Kidney (tissue), 14 donors: Measurements from ENCODE around the gene TECPR1. TPM values are rescaled to one million over a fixed set of nuclear protein-coding genes. Genes with fewer than 3 reads are reported as not detected.

ENCODE experiments used
- DNase-seq, 5 donors: peaks; one replicate each; pipeline ENCODE4 v3.0.0-alpha.2; 2013 to 2020
- FAIRE-seq: peaks from 2 replicates; lab custom pipeline; 2012; peaks lifted over from hg19 to GRCh38; lab: Jason Lieb, UNC
- H3K27ac ChIP-seq, 2 donors: one replicate each; pipeline ENCODE4 v1.7.0; 2013; ENCODE audit warnings: low read depth in 2 of 2, low read length in 2 of 2, inconsistent platforms in 1 of 2
- H3K27me3 ChIP-seq: one replicate; pipeline ENCODE4 v1.7.1; 2013; ENCODE audit warnings: low read length, inconsistent platforms; ENCODE audit not compliant: control insufficient read depth, insufficient read depth
- H3K36me3 ChIP-seq, 3 donors: one replicate each; pipeline versions ENCODE4 v1.7.0 to v1.7.1; 2013; ENCODE audit warnings: low read length in 3 of 3, control low read depth in 1 of 3, inconsistent platforms in 1 of 3; ENCODE audit not compliant: insufficient read depth in 3 of 3, control insufficient read depth in 2 of 3
- H3K4me1 ChIP-seq, 3 donors: one replicate each; pipeline versions ENCODE4 v1.7.0 to v1.7.1; 2013; ENCODE audit warnings: low read length in 3 of 3, inconsistent platforms in 1 of 3, low read depth in 1 of 3; ENCODE audit not compliant: control insufficient read depth in 2 of 3, insufficient read depth in 2 of 3
- H3K4me3 ChIP-seq, 3 donors: one replicate each; pipeline versions ENCODE4 v1.7.0 to v1.8.1; 2013; ENCODE audit warnings: low read length in 3 of 3, control low read depth in 1 of 3, inconsistent platforms in 1 of 3
- H3K9ac ChIP-seq, 3 donors: one replicate each; pipeline versions ENCODE4 v1.7.0 to v1.7.1; 2013; ENCODE audit warnings: low read length in 3 of 3, control low read depth in 1 of 3, inconsistent platforms in 1 of 3
- H3K9me3 ChIP-seq, 3 donors: one replicate each; pipeline versions ENCODE4 v1.7.0 to v1.7.1; 2013; ENCODE audit warnings: low read length in 3 of 3, control low read depth in 1 of 3, inconsistent platforms in 1 of 3; ENCODE audit not compliant: control insufficient read depth in 2 of 3, insufficient read depth in 1 of 3
- CTCF ChIP-seq: IDR thresholded peaks from 3 replicates; pipeline ENCODE4 v1.5.1; 2012; ENCODE audit warnings: mild to moderate bottlenecking, moderate library complexity, borderline replicate concordance; ENCODE audit not compliant: insufficient read depth; ENCODE audit errors: extremely low read depth
- intact Hi-C: fragments of 100-400 bp; cut with DNase I; formaldehyde crosslinking; loops from one replicate; pipeline ENCODE4 v1.11.1; 2022
- polyA plus RNA-seq: library from polyadenylated mRNA; stranded (reverse); fragments of 350-450 nt; fragmentation: Illumina TruSeq; extraction: RNeasy Lipid Tissue Mini Kit (QIAGEN cat#74804); gene quantifications from one replicate; pipeline ENCODE4 v1.2.3, GENCODE V29; 2014; ENCODE audit warnings: low read depth, low replicate concordance; ENCODE audit not compliant: insufficient read depth
- total RNA-seq: library from RNA; stranded (reverse); fragmentation: NEBNext Ultra II Directional; extraction: Animal tissue kit (Norgen Biotek cat#: 25700); gene quantifications from one replicate; pipeline ENCODE4 v1.2.1, GENCODE V29; 2021
- donor health status: control.
- donor health status: control.
- donor health status: control.
- donor health status: control.
- donor health status: control.
- donor health status: DM: yes; HTN: yes; CAD: no.
- donor health status: Normal renal cell carcinoma (clear cell type).

TECPR1 gene
- total and polyA plus RNA-seq, 2 donors from 2014 or later: 5.1 to 39.5 TPM

GRCh38 chr7:98254951-98255610 is 3.0 kb upstream of the TECPR1 start:
- peaks cover 0 to 12% (median 10%) of the 10 kb centered on the region in 3 donors for H3K4me1 ChIP-seq
- H3K4me3 ChIP-seq: no peak overlapping the region
- TF ChIP-seq CTCF: no peak
- no peak for DNase-seq
- H3K9ac ChIP-seq: no peak overlapping the region
- intact Hi-C loops: no loop called here
- H3K36me3 ChIP-seq: peaks cover 0 to 2% (median 0%) of the 10 kb centered on the region in 3 donors
- H3K27ac ChIP-seq: no peak overlapping the region
- FAIRE-seq: no peak
- no peaks in the 10 kb centered on the region for H3K9me3 ChIP-seq
- no peaks in the 10 kb centered on the region for H3K27me3 ChIP-seq

GRCh38 chr7:98254516-98254915 is 2.5 kb upstream of the TECPR1 start:
- FAIRE-seq (no peak), DNase-seq (no peak)
- no peak overlapping the region for H3K9ac ChIP-seq
- H3K27ac ChIP-seq: no peak overlapping the region
- peaks cover 0 to 12% (median 10%) of the 10 kb centered on the region in 3 donors for H3K4me1 ChIP-seq
- H3K36me3 ChIP-seq: peaks cover 0 to 2% (median 0%) of the 10 kb centered on the region in 3 donors
- no peaks in the 10 kb centered on the region for H3K9me3 ChIP-seq
- intact Hi-C loops: no loop called here
- no peaks in the 10 kb centered on the region for H3K27me3 ChIP-seq
- H3K4me3 ChIP-seq: no peak overlapping the region
- TF ChIP-seq CTCF: no peak

- H3K27me3 ChIP-seq: no peaks in the 10 kb centered on the region
- no peak for FAIRE-seq
- peak overlapping the region; percentile 29 to 51 for H3K27ac ChIP-seq
- no peak for TF ChIP-seq CTCF
- no peak for DNase-seq
- H3K36me3 ChIP-seq: no peaks in the 10 kb centered on the region
- H3K9me3 ChIP-seq: no peaks in the 10 kb centered on the region
- peak overlapping the region; percentile 70 to 97 (median 86) for H3K4me3 ChIP-seq
- H3K4me1 ChIP-seq: peaks cover 0 to 14% (median 12%) of the 10 kb centered on the region in 3 donors
- intact Hi-C loops: no loop called here
- peak overlapping the region; percentile 27 to 76 (median 72) for H3K9ac ChIP-seq
Measured at GRCh38 chr7:98252425-98253054, 508 bp upstream of the TECPR1 start.
